ENCODE measurements around the gene MYRIP.

MYRIP gene

GRCh38 chr3:40243056-40243455 is 433.6 kb downstream of the MYRIP start:
- Histone ChIP-seq H3K9me3 (ENCODE audit: control insufficient read depth, low read length) (no peaks in the 10 kb centered on the region), H3K36me3 (ENCODE audit: control insufficient read depth, insufficient read depth, low read length) (no peaks in the 10 kb centered on the region), H3K4me3 (ENCODE audit: extremely low read depth, insufficient read depth, low read length, poor library complexity, severe bottlenecking) (no peak overlapping the region), H3K4me1 (ENCODE audit: control insufficient read depth, insufficient read depth, low read length, poor library complexity, severe bottlenecking) (no peaks in the 10 kb centered on the region), H3K27ac (ENCODE audit: low read depth, low read length, severe bottlenecking) (no peak overlapping the region)
- 89 to 100% methylated on average over 1 of the region's 1 CpG for WGBS, 2 experiments (ENCODE audit: insufficient coverage in 2 of 2)

GRCh38 chr3:40247714-40248454 is 438.5 kb downstream of the MYRIP start:
- 87 to 88% methylated on average over 2 to 4 of the region's 6 CpGs for WGBS, 2 experiments (ENCODE audit: insufficient coverage in 2 of 2)

GRCh38 chr3:40248591-40248990 is 439.2 kb downstream of the MYRIP start:
- Histone ChIP-seq H3K9me3 (ENCODE audit: control insufficient read depth, low read length) (no peaks in the 10 kb centered on the region), H3K27ac (ENCODE audit: low read depth, low read length, severe bottlenecking) (no peak overlapping the region), H3K4me3 (ENCODE audit: extremely low read depth, insufficient read depth, low read length, poor library complexity, severe bottlenecking) (no peak overlapping the region), H3K4me1 (ENCODE audit: control insufficient read depth, insufficient read depth, low read length, poor library complexity, severe bottlenecking) (no peaks in the 10 kb centered on the region), H3K36me3 (ENCODE audit: control insufficient read depth, insufficient read depth, low read length) (no peaks in the 10 kb centered on the region)

More at GRCh38 chr3:40247714-40248454, 438.5 kb downstream of the MYRIP start:
- H3K27ac ChIP-seq (ENCODE audit: low read depth, low read length, severe bottlenecking) = no peak overlapping the region
- no peak overlapping the region for H3K4me3 ChIP-seq (ENCODE audit: extremely low read depth, insufficient read depth, low read length, poor library complexity, severe bottlenecking)
- H3K4me1 ChIP-seq (ENCODE audit: control insufficient read depth, insufficient read depth, low read length, poor library complexity, severe bottlenecking) = no peaks in the 10 kb centered on the region
- no peaks in the 10 kb centered on the region for H3K9me3 ChIP-seq (ENCODE audit: control insufficient read depth, low read length)
- H3K36me3 ChIP-seq (ENCODE audit: control insufficient read depth, insufficient read depth, low read length) = no peaks in the 10 kb centered on the region

GRCh38 chr3:40249168-40249567 is 439.8 kb downstream of the MYRIP start:
- H3K36me3 ChIP-seq (ENCODE audit: control insufficient read depth, insufficient read depth, low read length) = no peaks in the 10 kb centered on the region
- WGBS, 2 experiments (ENCODE audit: insufficient coverage in 2 of 2) = 100% methylated on average over 1 of the region's 3 CpGs; no CpG with 5 or more reads in 1 of the 2 experiments
- no peaks in the 10 kb centered on the region for H3K4me1 ChIP-seq (ENCODE audit: control insufficient read depth, insufficient read depth, low read length, poor library complexity, severe bottlenecking)
- no peak overlapping the region for H3K4me3 ChIP-seq (ENCODE audit: extremely low read depth, insufficient read depth, low read length, poor library complexity, severe bottlenecking)
- no peaks in the 10 kb centered on the region for H3K9me3 ChIP-seq (ENCODE audit: control insufficient read depth, low read length)
- no peak overlapping the region for H3K27ac ChIP-seq (ENCODE audit: low read depth, low read length, severe bottlenecking)

GRCh38 chr3:40254491-40254890 is 445.1 kb downstream of the MYRIP start:
- Histone ChIP-seq H3K9me3 (ENCODE audit: control insufficient read depth, low read length) (no peaks in the 10 kb centered on the region), H3K4me1 (ENCODE audit: control insufficient read depth, insufficient read depth, low read length, poor library complexity, severe bottlenecking) (no peaks in the 10 kb centered on the region), H3K36me3 (ENCODE audit: control insufficient read depth, insufficient read depth, low read length) (no peaks in the 10 kb centered on the region), H3K4me3 (ENCODE audit: extremely low read depth, insufficient read depth, low read length, poor library complexity, severe bottlenecking) (no peak overlapping the region), H3K27ac (ENCODE audit: low read depth, low read length, severe bottlenecking) (no peak overlapping the region)
- 88 to 90% methylated on average over 1 to 2 of the region's 2 CpGs for WGBS, 2 experiments (ENCODE audit: insufficient coverage in 2 of 2)

- WGBS, 2 experiments (ENCODE audit: insufficient coverage in 2 of 2) = 100% methylated on average over 2 of the region's 2 CpGs; no CpG with 5 or more reads in 1 of the 2 experiments
- no peaks in the 10 kb centered on the region for H3K9me3 ChIP-seq (ENCODE audit: control insufficient read depth, low read length)
- no peaks in the 10 kb centered on the region for H3K4me1 ChIP-seq (ENCODE audit: control insufficient read depth, insufficient read depth, low read length, poor library complexity, severe bottlenecking)
- no peak overlapping the region for H3K4me3 ChIP-seq (ENCODE audit: extremely low read depth, insufficient read depth, low read length, poor library complexity, severe bottlenecking)
- H3K27ac ChIP-seq (ENCODE audit: low read depth, low read length, severe bottlenecking) = no peak overlapping the region
- no peaks in the 10 kb centered on the region for H3K36me3 ChIP-seq (ENCODE audit: control insufficient read depth, insufficient read depth, low read length)
These were observed 445.5 kb downstream of the MYRIP start for GRCh38 chr3:40254891-40255290.

GRCh38 chr3:40255532-40255931 is 446.1 kb downstream of the MYRIP start:
- Histone ChIP-seq H3K27ac (ENCODE audit: low read depth, low read length, severe bottlenecking) (no peak overlapping the region), H3K9me3 (ENCODE audit: control insufficient read depth, low read length) (no peaks in the 10 kb centered on the region), H3K4me1 (ENCODE audit: control insufficient read depth, insufficient read depth, low read length, poor library complexity, severe bottlenecking) (no peaks in the 10 kb centered on the region), H3K4me3 (ENCODE audit: extremely low read depth, insufficient read depth, low read length, poor library complexity, severe bottlenecking) (no peak overlapping the region), H3K36me3 (ENCODE audit: control insufficient read depth, insufficient read depth, low read length) (no peaks in the 10 kb centered on the region)
- WGBS, 2 experiments (ENCODE audit: insufficient coverage in 2 of 2) = 80% methylated on average over 1 of the region's 1 CpG; no CpG with 5 or more reads in 1 of the 2 experiments

GRCh38 chr3:40258064-40258463 is 448.7 kb downstream of the MYRIP start:
- 93 to 96% methylated on average over 6 of the region's 7 CpGs for WGBS, 2 experiments (ENCODE audit: insufficient coverage in 2 of 2)

GRCh38 chr3:40258555-40258954 is 449.1 kb downstream of the MYRIP start:
- Histone ChIP-seq H3K27ac (ENCODE audit: low read depth, low read length, severe bottlenecking) (no peak overlapping the region), H3K4me1 (ENCODE audit: control insufficient read depth, insufficient read depth, low read length, poor library complexity, severe bottlenecking) (no peaks in the 10 kb centered on the region), H3K36me3 (ENCODE audit: control insufficient read depth, insufficient read depth, low read length) (no peaks in the 10 kb centered on the region), H3K4me3 (ENCODE audit: extremely low read depth, insufficient read depth, low read length, poor library complexity, severe bottlenecking) (no peak overlapping the region), H3K9me3 (ENCODE audit: control insufficient read depth, low read length) (no peaks in the 10 kb centered on the region)
- 38 to 100% methylated on average over 1 of the region's 1 CpG for WGBS, 2 experiments (ENCODE audit: insufficient coverage in 2 of 2)

More at GRCh38 chr3:40258064-40258463, 448.7 kb downstream of the MYRIP start:
- Histone ChIP-seq H3K27ac (ENCODE audit: low read depth, low read length, severe bottlenecking) (no peak overlapping the region), H3K36me3 (ENCODE audit: control insufficient read depth, insufficient read depth, low read length) (no peaks in the 10 kb centered on the region), H3K9me3 (ENCODE audit: control insufficient read depth, low read length) (no peaks in the 10 kb centered on the region), H3K4me3 (ENCODE audit: extremely low read depth, insufficient read depth, low read length, poor library complexity, severe bottlenecking) (no peak overlapping the region), H3K4me1 (ENCODE audit: control insufficient read depth, insufficient read depth, low read length, poor library complexity, severe bottlenecking) (no peaks in the 10 kb centered on the region)

- no peak overlapping the region for H3K4me3 ChIP-seq (ENCODE audit: extremely low read depth, insufficient read depth, low read length, poor library complexity, severe bottlenecking)
- H3K27ac ChIP-seq (ENCODE audit: low read depth, low read length, severe bottlenecking) = no peak overlapping the region
- H3K4me1 ChIP-seq (ENCODE audit: control insufficient read depth, insufficient read depth, low read length, poor library complexity, severe bottlenecking) = no peaks in the 10 kb centered on the region
- H3K9me3 ChIP-seq (ENCODE audit: control insufficient read depth, low read length) = no peaks in the 10 kb centered on the region
- no peaks in the 10 kb centered on the region for H3K36me3 ChIP-seq (ENCODE audit: control insufficient read depth, insufficient read depth, low read length)
These were observed 452.9 kb downstream of the MYRIP start for GRCh38 chr3:40262331-40262730.

GRCh38 chr3:40264451-40264850 is 455.0 kb downstream of the MYRIP start:
- H3K4me1 ChIP-seq (ENCODE audit: control insufficient read depth, insufficient read depth, low read length, poor library complexity, severe bottlenecking) = no peaks in the 10 kb centered on the region
- H3K27ac ChIP-seq (ENCODE audit: low read depth, low read length, severe bottlenecking) = no peak overlapping the region
- no peaks in the 10 kb centered on the region for H3K36me3 ChIP-seq (ENCODE audit: control insufficient read depth, insufficient read depth, low read length)
- no peaks in the 10 kb centered on the region for H3K9me3 ChIP-seq (ENCODE audit: control insufficient read depth, low read length)
- no peak overlapping the region for H3K4me3 ChIP-seq (ENCODE audit: extremely low read depth, insufficient read depth, low read length, poor library complexity, severe bottlenecking)
- 80% methylated on average over 1 of the region's 1 CpG; no CpG with 5 or more reads in 1 of the 2 experiments for WGBS, 2 experiments (ENCODE audit: insufficient coverage in 2 of 2)

Data from mesodermal cell (in vitro differentiated cells).